Activated CD4-positive, alpha-beta T cell treated with anti-CD3 and anti-CD28 coated beads, Interleukin-2, Interleukin-6, amounts not matched to agents 100 ng/mL and 50 ng/mL, durations not matched to agents 16 hours and 8 hours (primary cell): ENCODE data around the gene JMJD4.

ENCODE experiments used
- DNase-seq: peaks from one replicate; pipeline ENCODE4 v3.0.0-alpha.2; 2020

Gene JMJD4, protein sequence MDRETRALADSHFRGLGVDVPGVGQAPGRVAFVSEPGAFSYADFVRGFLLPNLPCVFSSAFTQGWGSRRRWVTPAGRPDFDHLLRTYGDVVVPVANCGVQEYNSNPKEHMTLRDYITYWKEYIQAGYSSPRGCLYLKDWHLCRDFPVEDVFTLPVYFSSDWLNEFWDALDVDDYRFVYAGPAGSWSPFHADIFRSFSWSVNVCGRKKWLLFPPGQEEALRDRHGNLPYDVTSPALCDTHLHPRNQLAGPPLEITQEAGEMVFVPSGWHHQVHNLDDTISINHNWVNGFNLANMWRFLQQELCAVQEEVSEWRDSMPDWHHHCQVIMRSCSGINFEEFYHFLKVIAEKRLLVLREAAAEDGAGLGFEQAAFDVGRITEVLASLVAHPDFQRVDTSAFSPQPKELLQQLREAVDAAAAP

DNA sequence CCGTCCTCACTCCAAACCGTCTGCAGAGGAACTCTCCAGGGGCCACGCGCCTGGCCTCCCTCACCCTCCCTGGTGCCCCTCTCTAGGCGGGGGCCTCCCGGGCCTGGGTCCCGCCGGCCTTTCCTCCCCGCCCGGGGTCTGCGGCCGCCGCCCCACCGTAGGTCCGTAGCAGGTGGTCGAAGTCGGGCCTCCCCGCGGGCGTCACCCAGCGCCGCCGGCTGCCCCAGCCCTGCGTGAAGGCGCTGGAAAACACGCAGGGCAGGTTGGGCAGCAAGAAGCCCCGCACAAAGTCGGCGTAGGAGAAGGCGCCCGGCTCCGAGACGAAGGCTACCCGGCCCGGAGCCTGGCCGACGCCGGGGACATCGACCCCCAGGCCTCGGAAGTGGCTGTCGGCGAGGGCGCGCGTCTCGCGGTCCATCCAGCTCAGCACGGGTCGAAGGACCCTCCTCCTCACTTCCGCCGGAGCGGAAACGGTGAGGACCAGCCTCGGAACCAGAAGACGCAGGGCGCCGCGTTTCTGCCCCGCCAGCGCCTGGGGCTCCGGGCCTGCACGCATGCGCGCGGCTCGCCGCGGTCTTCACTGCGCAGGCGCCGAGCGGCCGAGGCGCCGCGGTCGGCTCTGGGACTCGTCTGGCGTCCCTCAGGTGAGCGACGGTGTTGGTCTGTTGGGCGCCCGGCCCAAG is at the start of gene JMJD4, which contains the start of gene SNAP47:
TSS of gene JMJD4 (minus strand) at position 447 of the 683 bp plus-strand sequence. CDS start at position 418, 29 bp downstream.
TSS of gene SNAP47 (plus strand) at position 580 of the 683 bp plus-strand sequence. CDS start 12,302 bp downstream, outside the sequence.
- peak; percentile 96 for DNase-seq

DNA sequence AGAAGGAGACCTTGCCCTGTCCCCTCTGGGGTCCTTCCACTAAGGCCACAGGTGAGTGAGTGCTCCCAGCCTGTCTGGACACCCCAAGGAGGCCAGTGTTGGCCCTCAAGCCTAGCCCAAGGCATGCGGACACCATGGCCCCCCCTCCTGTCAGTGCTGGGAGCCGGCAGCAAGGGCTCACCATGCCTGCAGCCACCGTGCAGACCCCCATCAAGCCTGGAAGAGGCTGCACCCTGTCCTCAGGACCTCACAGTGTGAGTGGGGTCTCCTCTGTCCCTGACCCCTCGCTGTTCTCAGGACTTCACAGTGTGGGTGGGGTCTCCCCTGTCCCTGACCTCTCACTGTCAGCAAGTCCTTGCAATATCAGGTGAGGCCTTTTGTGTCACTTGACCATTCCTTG is 47.1 kb upstream of the JMJD4 start:
- no peak for DNase-seq

DNA sequence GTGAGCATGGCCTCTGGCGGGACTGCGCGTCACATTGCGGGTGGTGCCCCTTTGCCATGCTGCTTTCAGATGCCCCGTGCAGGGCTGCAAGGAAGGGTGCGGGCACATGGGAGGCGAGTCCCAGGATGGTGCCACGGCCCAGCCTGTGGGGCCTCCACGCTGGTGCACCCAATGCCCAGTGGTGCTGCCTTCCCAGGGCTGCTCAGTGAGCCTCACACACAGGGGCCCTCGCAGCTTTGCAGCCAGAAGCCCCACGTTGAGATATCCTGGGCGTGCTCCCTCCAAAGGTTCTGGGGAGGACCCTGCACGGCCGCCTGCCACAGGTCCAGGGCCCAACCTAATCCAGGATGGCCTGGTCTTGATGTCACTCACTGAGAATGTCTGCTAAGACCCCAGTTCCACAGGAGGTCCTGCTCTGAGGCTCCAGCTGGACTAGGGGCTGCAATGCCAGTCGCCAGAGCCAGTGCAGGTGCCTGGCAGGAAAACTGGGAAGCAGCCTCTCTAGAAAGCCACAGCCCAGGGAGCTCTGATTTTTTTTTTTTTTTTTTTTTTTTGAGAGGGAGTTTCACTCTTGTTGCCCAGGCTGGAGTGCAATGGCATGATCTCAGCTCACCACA is 46.3 kb upstream of the JMJD4 start:
- DNase-seq: no peak

DNA sequence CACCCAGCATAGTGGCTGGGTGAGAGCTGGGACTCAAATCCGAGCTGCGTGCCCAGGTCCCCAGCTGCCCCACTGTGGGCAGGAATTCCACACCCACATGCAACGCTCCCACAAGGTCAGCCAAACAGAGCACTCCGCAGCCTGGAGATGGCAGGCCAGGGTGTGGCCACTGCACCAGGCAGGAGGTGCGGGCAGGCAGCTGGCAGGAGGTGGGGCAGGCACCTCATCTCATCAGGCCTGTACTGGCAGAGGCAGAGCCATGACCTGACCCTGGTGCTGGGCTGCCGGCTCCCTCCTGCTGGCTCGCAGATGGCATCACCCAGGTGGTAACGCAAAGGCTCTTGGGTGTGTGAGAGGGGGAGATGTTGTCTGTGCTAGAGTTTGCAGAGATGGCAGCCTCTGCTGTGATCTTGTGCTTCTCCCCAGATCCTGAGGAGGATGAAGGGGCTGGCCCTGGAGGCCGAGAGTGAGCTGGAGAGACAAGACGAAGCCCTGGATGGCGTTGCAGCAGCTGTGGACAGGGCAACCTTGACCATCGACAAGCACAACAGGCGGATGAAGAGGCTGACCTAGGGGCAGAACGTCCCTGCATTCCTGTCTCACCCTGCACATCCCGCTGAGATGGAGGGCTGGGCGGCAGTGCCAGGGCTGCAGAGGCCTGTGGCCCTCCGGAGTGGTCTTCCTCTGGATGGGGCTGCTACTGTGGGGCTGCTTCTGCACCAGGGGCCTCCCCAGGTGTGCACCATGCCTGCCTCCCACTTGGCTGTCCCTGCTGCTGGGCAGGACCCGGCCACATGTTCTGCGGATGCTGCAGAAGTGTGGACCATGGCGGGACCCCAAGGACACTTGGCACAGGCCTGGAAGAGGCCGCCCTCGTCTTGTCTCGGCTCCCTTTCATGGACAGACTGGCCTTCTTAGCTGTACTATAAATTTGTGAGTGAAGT is 45.3 kb upstream of the JMJD4 start:
- no peak for DNase-seq

DNA sequence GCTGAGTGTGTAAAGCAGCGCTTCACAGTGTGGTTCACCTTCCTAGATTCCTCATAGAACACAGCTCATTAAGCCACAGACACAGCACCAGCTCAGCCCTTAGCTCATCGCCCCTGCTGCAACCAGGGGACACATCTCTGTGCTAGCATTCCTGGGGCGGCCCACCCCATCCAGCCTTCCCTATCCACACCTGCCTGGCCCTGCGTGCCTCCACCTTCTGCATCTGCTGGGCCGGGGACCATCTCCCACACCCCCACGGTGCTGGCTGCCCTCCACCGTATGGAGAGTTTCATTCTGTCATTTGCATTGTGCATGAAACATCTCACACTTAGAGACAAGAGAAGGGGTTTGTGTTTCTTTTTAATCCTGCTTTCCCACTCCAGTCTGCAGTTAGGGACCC is 44.6 kb upstream of the JMJD4 start:
- DNase-seq: no peak

DNA sequence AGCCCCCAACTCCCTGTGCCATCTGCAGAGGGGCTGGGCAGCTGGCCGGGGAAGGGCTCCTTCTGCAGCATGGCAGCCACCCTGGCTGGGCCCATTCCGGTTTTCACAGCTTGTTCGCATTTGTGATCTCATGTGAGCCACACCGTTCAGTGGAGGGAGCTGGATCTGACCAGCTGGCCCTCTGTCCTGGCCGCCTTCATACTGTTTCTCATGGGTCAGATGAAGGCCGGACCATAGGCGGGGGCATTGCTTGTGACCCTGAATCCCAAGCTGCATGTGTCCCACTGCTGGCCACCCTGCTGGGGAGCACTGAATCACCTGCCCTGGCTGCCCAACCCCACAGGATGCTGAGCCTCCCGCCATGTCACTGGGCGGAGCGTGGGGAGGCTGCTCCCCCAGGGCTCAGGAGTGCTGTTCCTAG is 43.9 kb upstream of the JMJD4 start:
- no peak for DNase-seq

DNA sequence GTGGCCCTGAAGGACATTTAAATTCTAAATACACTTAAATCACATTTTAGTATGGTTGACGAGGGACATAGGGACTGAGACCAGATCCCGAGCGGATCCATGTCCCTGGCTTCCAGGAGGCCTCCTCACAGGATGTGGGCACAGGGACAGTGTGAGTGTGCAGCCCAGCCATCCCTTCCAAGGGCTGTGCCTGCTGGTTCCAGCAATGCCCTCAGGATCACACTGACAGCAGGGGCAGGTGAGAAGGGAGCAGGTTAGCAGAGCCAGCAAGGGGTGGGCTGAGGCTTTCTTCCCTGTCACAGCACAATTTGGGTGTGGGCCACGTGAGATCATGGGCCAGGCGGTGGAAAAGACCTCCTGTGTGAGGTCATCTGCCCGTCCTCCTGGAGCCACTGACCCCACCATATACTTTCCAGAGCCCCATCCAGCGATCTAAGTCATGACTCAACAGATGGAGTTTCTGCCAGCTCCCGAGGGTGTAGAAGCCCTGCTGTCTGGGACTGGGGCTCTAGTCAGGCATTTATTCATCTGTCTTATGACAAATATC is 43.4 kb upstream of the JMJD4 start:
- DNase-seq: no peak

DNA sequence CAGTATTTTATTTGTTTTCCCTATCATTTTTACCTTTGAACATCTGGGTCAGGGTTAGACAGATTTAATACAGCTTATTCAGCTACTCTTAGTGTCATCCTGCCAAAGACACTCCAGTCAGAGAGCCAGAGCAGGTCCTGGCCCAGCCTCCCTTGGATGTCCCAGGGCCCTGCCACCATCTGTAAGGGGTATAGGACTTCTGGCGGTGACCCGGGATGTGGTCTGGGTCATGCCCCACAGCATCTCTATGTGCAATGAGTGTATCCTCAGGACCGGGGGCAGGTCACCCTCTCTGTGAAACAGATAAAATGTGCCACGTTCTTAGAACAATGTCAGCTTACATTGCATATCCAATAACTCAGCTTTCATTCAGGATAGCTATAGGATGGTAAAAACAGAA is 42.5 kb upstream of the JMJD4 start:
- no peak for DNase-seq

DNA sequence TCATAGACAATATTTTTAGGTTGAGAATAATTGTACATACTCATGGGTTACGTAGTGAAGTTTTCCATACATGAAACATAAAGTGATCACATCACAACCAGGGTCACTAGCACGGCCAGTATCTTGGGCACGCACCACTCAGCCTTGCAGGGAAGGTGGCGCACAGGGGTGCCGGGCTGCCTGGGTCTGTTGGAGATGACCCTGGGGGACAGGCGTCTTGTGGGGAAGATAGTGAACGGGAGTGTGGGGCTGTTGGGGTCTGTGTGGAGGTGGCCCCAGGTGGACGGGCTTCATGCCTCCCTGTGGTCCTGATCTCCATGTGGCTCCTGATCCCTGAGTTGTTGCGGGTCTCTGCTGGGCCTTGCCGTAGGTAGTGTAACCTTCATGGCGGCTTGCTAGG is 42.1 kb upstream of the JMJD4 start:
- no peak for DNase-seq

DNA sequence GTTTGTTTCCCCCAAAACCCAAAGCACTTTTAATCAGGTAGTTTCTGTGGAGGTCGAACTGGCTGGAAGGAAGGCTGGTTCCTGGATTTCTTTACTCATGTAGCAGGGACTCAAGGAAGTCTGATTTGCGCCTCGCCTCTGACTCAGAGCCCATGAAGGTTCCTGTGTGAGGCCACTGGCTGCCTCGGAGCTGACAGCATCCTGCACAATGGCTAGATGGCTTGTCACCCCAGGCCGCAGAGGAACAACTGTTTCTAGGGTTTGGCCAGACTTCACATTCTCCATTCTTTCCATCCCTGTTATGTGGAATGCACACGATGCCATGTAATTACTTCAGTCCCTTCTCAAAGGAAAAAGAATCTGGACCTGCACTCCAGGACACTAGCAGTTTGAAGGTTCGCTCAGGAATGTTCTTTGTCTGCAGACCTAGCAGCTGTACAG is 41.2 kb upstream of the JMJD4 start:
- no peak for DNase-seq

DNA sequence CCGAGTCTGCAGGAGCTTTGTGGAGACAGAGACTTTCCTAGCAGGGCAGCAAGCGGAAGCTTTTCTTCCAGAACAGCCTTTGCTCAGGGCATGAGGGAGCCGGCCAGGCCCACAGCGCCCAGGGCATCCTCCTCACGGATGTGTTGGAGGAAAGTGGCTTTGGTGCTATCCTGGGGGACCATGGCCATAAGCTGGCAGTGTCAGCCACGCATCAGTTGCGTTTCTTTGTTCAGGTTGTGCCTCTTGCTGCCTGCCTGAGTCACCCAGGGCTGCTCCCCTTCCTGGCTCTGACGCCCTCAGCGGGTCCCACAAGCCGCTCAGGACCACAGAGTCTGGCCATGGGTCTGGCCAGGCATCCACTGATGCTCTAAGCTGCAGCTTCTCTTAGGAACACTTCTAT is 40.7 kb upstream of the JMJD4 start:
- DNase-seq: no peak

DNA sequence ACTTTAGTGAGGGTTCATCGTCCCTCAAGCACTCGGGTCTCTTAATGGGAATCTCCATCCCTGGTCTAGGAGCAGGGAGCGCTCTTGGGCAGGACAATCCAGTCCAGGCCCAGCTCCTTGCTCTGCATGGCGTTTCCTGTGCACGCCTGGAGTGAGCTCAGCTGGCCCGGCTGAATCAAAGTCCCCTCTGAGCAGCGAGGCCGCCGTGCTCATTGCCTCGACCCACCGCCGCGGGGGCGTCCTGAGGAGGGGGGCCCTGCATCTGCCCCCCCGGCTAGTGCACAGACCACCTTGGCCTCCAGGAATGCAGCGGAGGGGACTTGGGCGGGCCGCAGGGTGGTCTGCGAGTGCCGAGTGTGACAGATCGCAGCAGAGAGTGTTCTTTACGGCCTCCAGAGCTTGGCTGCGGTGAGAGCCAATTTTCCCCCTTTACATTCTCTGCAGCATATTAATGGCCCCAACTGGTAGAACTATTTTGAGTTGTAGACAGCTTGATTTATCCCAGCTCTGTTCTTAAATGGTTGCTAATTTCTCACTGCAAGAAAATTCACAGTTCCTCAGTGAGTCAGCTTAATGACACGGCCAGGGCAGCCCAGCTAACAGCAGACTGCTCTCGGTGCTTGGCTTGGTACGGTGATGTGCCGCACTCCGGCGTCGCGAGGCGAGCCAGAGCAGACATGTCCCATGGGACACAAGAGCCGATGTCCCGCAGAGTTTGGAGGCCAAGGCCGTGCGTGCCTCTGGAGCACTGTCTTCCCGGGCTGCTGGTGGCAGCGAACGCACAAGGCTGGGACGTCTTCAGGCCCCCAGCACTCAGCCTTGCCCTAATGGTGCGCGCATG is 39.9 kb upstream of the JMJD4 start:
- no peak for DNase-seq

DNA sequence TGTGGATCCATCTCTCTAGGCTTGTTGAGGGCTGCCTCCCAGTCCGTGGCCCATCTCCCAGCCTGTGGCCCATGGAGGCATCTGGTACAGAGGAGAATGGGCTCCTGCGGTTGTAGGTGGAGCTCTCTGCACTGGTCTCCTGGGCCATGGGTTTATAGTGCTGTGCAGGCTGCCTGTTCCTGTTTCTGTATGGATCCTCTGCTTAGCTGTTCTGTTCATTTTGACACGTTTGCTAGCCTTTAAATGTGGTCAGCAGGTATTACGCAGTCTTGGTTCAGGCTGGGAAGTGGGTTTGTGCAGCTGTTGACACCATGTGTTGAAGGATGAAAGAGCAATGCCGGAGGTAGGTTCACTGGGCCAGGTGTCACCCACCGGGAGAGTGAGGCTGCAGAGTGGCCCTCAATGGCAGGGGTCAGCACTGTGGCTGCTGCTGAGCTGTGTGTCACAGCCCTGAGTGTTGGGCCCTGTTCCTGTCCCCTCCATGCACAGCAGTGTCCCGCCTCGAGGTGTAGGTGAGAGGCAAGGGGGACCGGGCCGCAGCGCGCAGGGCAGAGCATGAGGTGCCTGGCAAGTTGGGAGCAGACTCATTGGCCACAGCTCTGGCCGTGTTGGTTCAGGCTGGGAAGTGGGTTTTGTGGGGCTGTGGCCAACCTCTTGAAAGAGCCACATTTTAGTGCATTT is 39.1 kb upstream of the JMJD4 start:
- peak; percentile 27 for DNase-seq

DNA sequence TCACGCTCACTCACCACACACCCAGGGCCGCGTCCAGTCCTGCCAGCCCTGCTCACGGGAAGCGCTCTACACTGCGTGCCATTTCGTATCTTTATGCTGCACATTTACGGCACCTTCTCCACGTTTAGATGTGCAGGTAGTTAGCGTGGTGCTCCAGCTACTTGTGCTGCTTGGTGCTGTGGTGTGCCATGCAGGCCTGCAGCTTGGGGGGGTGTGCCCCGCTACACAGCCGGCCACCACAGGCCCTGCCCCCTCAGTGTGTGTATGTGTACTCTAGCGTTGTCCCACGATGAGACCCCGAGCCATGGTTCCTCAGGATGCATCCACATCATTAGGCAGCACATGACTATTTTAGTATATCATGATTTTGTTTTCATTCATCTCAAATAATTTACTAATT is 38.5 kb upstream of the JMJD4 start:
- DNase-seq: no peak

DNA sequence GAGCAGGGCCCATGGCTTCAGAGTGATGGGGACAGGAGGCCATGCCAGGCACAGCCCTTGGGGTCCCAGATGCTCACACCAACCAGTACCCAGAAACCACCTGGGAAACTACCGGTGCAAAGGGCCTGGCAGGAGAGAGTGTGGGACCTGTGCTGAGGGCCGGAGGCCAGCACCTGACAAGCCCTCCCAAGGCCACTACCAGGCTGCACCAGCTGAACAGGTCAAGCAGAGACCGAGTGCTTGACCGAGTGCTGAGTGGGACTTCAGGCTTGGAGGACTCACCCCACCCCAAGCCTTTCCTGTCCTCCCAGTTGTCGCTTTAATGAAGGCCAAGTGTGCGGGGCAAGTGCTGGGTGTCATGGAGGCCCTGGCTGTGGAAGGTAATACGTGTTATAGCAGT is 36.7 kb upstream of the JMJD4 start:
- DNase-seq: no peak

DNA sequence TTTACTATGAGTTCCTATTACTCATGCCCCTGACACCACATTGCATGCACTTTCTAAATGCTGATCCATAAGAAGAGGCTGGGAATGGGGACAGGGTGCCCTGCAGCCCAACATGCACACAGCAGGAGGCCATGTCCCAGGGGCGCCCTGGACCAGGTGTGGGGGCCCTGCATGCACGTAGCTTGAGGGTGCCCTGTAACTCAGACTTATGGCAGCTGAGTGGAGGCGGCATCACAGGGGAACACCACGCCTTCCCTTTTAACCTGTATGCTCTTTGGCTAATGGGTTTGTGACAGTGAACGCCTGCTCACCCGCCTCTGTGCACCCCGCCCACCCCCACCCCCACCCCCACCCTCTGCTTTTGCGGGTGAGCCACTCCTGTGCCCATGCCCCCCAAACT is 36.2 kb upstream of the JMJD4 start:
- DNase-seq: no peak

DNA sequence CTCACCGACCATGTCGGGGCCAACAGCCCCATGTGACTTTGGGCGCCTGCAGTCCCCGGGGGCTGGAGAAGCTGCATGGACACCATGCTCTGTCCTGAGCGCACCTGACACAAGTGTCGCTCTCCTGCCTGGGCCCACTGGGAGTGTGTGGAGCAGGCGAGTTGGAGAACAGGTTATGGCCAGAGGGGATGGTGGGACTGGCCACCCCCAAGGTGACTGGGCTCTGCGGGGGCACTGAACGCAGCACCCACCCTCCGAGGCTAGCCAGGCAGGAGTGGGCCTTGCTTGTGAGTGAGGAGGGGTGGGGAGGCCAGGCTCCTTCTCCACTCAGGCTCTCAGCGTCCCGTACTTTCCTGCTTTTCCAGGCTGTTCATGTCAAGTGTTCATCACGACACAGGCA is 35.7 kb upstream of the JMJD4 start:
- DNase-seq: no peak

DNA sequence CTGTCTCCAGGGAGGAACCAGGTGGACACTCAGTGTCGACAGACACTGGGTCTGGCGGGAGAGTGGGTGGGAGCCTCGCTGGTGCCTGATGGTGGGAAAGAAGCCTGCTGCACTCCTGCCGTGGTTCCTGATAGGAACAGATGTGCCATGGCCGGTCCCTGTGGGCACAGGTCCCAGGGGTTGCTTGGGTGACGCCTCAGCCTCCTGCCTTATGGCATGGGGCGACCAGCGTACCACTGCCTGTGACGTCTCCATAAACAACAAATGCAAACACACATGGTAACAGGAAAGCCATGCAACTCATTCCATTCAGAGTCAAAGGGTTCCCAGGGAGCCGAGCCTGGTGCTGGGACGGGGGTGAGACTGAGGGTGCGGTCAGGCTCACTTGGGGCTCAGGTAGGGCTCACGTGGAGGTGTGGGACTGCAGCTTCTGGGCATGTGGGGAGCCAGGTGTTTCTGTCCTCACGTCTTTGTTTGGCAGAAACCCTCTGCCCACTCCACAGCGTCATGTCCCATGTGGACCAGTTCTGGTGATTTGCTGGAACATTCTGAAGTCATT is 34.9 kb upstream of the JMJD4 start:
- DNase-seq: no peak

DNA sequence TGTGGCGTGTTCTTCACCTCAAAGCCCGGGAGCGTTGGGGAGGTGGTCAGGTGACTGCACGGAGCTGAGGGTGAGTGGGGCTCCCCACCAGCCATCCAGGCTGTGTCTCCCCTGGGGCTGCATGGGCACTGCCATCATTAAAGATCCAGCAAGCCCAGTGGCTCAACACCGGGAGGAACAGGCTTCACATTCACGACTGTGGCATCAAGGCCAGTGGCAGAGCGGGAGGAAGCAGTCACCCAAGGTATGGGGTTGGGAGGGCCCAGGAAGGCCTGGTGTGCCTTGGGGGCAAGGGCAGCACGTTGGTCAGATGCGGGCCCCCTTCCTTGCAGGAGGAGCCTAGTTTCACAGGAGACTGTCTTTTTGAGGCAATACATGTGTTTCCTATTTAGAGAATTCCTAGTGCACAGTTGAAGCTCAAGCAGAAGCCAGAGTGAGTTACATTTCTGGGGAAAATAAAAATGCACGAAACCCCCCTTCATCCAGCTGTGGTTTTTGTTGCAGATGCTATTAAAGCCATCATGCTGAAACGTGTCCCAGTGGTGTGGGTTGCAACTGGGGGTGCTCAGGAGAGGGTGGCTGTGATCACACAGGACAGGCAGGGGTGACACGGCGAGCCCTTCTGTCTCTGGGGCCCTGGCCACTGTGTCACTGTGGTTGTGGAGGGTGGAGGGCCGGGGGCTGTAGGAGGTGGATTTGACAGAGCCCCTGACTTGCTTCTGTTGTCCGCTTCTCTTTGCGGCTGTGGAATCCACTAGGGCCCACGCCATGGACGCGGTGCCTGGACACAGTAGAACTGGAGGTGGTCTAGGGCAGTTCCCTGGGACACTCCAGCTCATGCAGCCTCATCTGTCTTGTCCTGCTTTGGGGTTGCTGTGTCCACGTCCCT is 34.2 kb upstream of the JMJD4 start:
- DNase-seq: no peak
